Caco-2 (cell line): ENCODE results near the gene APC. TPM values are rescaled to one million over a fixed set of nuclear protein-coding genes. Genes with fewer than 3 reads are reported as not detected.
A peak's percentile ranks its signal among the peaks of the same experiment; 100 is the strongest.

Experiments used
- BruUV-seq: library from RNA; stranded (reverse); fragments of 400-500 nt; replicated peaks from 2 replicates; lab custom pipeline; 2021; lab: Mats Ljungman, UMichigan
- CTCF ChIA-PET: fragments of 300-600 bp; sonication (Branson Sonifier 250); formaldehyde crosslinking; loops from one replicate; lab custom pipeline; 2022; ENCODE audit warnings: antibody characterized with exemption; lab: Charles Lee
- POLR2A ChIA-PET: fragments of 300-600 bp; sonication (Branson Sonifier 250); formaldehyde crosslinking; loops from one replicate; lab custom pipeline; 2022; ENCODE audit warnings: antibody characterized with exemption; lab: Charles Lee
- DNase-seq, 2 experiments: peaks; one replicate each; pipeline versions ENCODE4 v3.0.0 to v3.0.0-alpha.2; 2020 to 2022
- H3K27me3 ChIP-seq: replicated peaks from 2 replicates; pipeline ENCODE4 v1.6.0; 2011; ENCODE audit warnings: low read length; ENCODE audit not compliant: control insufficient read depth, insufficient read depth
- H3K36me3 ChIP-seq: 2 replicates; pipeline ENCODE4 v1.5.1; 2011; ENCODE audit warnings: low read length; ENCODE audit not compliant: control insufficient read depth, insufficient read depth
- H3K4me1 ChIP-seq: fragments of 250-450 bp; sonication (Bioruptor Pico); 2 replicates; pipeline ENCODE4 v1.5.1; 2020; ENCODE audit warnings: mild to moderate bottlenecking
- H3K4me3 ChIP-seq: 2 replicates; pipeline ENCODE4 v1.5.1; 2011; ENCODE audit warnings: low read depth, mild to moderate bottlenecking, control low read depth, low read length
- H3K9me3 ChIP-seq: fragments of 250-450 bp; sonication (Bioruptor Pico); 2 replicates; pipeline ENCODE4 v1.5.1; 2020; ENCODE audit warnings: mild to moderate bottlenecking, moderate library complexity
- H3K27ac Mint-ChIP-seq: one replicate; pipeline ENCODE4 v1.8.0; 2022; ENCODE audit warnings: mixed read lengths; ENCODE audit not compliant: unreplicated experiment
- H3K27me3 Mint-ChIP-seq: one replicate; pipeline ENCODE4 v1.8.0; 2022; ENCODE audit warnings: mixed read lengths; ENCODE audit not compliant: insufficient read depth, unreplicated experiment
- H3K36me3 Mint-ChIP-seq: one replicate; pipeline ENCODE4 v1.8.0; 2022; ENCODE audit warnings: mild to moderate bottlenecking, mixed read lengths; ENCODE audit not compliant: insufficient read depth, unreplicated experiment
- H3K4me1 Mint-ChIP-seq: one replicate; pipeline ENCODE4 v1.8.0; 2022; ENCODE audit warnings: low read depth, mixed read lengths; ENCODE audit not compliant: unreplicated experiment
- H3K4me3 Mint-ChIP-seq: one replicate; pipeline ENCODE4 v1.8.0; 2022; ENCODE audit warnings: mild to moderate bottlenecking, moderate library complexity, mixed read lengths; ENCODE audit not compliant: unreplicated experiment
- H3K9me3 Mint-ChIP-seq: one replicate; pipeline ENCODE4 v1.8.0; 2022; ENCODE audit warnings: mixed read lengths; ENCODE audit not compliant: unreplicated experiment
- intact Hi-C: fragments of 100-400 bp; cut with micrococcal nuclease; formaldehyde crosslinking; loops from one replicate; pipeline ENCODE4 v1.10.0; 2022; ENCODE audit not compliant: unreplicated experiment
- total RNA-seq: library from RNA; stranded (reverse); gene quantifications from 2 replicates; pipeline ENCODE4 v1.2.3, GENCODE V29; 2022
- TF ChIP-seq, protein P1 (sequence below), 2 experiments: fragments of 200-600 bp in 1 of 2; IDR thresholded peaks; 1 replicate in 1 of 2; 2 replicates in 1 of 2; pipeline versions ENCODE4 v1.5.1 to v1.8.0; 2011 to 2022; ENCODE audit warnings: antibody characterized with exemption in 1 of 2, control low read depth in 1 of 2, inconsistent platforms in 1 of 2, low read depth in 1 of 2, low read length in 1 of 2, mild to moderate bottlenecking in 1 of 2, moderate library complexity in 1 of 2; ENCODE audit not compliant: insufficient read depth in 1 of 2, severe bottlenecking in 1 of 2, unreplicated experiment in 1 of 2

APC gene
- total RNA-seq, 1 experiment from 2014 or later = 28.6 TPM

DNA sequence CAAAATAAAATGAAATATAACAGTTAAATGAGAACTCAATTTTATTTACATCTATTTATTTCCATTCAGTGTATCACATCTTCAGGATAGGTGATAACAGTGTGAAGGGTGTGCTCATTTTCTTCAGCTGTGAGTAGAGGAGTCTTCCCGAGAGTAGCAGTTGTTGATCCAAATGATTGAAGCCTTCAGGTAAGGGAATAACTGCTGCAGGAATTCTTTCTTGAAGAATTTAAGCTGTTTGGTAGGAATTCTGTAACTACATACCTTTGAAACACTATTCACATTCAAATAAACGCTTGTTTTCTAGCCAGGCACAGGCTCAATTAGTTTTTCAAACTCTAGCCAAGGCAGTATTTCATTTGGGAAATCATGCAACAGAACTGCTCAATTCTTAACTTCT lies 138.7 kb downstream of the APC start:
- CTCF ChIA-PET = no interaction called here
- Histone ChIP-seq H3K4me1 (peaks cover 19% of the 10 kb centered on the region), H3K27me3 (no peaks in the 10 kb centered on the region), H3K4me3 (no peak overlapping the region), H3K9me3 (no peaks in the 10 kb centered on the region), H3K36me3 (no peaks in the 10 kb centered on the region)
- Mint-ChIP-seq H3K4me1 (peaks cover 18% of the 10 kb centered on the region), H3K27ac (no peak overlapping the region), H3K4me3 (no peak overlapping the region), H3K27me3 (no peaks in the 10 kb centered on the region), H3K9me3 (no peaks in the 10 kb centered on the region), H3K36me3 (peaks cover 51% of the 10 kb centered on the region)
- POLR2A ChIA-PET = no interaction called here
- BruUV-seq = no TSS peak
- intact Hi-C loops = no loop called here
- TF ChIP-seq, protein P1, sequence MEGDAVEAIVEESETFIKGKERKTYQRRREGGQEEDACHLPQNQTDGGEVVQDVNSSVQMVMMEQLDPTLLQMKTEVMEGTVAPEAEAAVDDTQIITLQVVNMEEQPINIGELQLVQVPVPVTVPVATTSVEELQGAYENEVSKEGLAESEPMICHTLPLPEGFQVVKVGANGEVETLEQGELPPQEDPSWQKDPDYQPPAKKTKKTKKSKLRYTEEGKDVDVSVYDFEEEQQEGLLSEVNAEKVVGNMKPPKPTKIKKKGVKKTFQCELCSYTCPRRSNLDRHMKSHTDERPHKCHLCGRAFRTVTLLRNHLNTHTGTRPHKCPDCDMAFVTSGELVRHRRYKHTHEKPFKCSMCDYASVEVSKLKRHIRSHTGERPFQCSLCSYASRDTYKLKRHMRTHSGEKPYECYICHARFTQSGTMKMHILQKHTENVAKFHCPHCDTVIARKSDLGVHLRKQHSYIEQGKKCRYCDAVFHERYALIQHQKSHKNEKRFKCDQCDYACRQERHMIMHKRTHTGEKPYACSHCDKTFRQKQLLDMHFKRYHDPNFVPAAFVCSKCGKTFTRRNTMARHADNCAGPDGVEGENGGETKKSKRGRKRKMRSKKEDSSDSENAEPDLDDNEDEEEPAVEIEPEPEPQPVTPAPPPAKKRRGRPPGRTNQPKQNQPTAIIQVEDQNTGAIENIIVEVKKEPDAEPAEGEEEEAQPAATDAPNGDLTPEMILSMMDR (IDR thresholded peaks at IDR 0.05; ENCODE audit: insufficient read depth in 1 of 2, low read depth in 1 of 2, low read length in 1 of 2, severe bottlenecking in 1 of 2, unreplicated experiment in 1 of 2) = no peak
- DNase-seq = no peak

DNA sequence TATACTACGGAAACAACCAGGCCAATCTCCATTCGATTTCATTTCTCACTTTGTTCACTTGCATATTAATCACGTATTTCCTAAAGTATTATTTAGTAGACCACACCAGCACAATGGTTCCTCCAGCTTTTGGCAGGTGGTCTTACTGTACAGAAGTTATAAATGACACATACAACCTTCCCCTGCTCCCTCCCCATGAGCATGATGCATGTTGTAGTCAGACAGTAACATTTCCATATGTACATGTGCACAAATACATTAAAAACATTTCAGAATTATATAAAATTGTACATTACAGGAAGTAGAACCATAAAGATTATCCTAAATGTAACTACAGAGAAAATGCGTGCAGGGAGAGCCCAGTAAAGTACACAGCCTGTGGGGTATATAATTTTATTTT lies 140.4 kb downstream of the APC start:
- TF ChIP-seq, protein P1 (IDR thresholded peaks at IDR 0.05; ENCODE audit: insufficient read depth in 1 of 2, low read depth in 1 of 2, low read length in 1 of 2, severe bottlenecking in 1 of 2, unreplicated experiment in 1 of 2) = no peak
- Mint-ChIP-seq H3K36me3 (peaks cover 43% of the 10 kb centered on the region), H3K4me3 (no peak overlapping the region), H3K9me3 (no peaks in the 10 kb centered on the region), H3K27me3 (no peaks in the 10 kb centered on the region), H3K4me1 (peaks cover 12% of the 10 kb centered on the region), H3K27ac (peak overlapping the region; percentile 30)
- no TSS peak for BruUV-seq
- Histone ChIP-seq H3K27me3 (no peaks in the 10 kb centered on the region), H3K4me3 (no peak overlapping the region), H3K36me3 (no peaks in the 10 kb centered on the region), H3K4me1 (peaks cover 19% of the 10 kb centered on the region), H3K9me3 (no peaks in the 10 kb centered on the region)
- DNase-seq = no peak
- ChIA-PET CTCF (no interaction called here), POLR2A (no interaction called here)
- intact Hi-C loops = no loop called here

DNA sequence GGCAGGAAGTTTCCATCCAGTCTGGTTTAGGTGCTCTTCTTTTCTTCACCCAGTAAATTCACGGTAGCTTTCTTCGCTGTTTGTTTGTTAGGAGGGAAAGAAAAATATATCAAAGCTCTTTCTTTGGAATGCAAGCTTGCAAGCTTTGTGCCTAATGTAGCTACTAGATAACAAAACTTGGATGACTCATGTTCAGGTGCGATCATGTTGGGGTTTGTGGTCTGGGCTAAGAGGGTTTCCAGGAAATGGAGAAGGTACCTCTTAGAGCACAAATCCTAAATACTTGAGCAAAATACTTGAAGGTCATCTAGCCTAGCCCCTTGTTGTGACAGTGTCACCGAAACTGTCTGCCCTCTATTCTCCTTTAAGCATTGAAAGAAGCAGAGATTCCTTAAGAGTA lies 141.1 kb downstream of the APC start:
- Histone ChIP-seq H3K9me3 (no peaks in the 10 kb centered on the region), H3K4me3 (no peak overlapping the region), H3K4me1 (peaks cover 19% of the 10 kb centered on the region), H3K27me3 (no peaks in the 10 kb centered on the region), H3K36me3 (no peaks in the 10 kb centered on the region)
- TF ChIP-seq, protein P1 (IDR thresholded peaks at IDR 0.05; ENCODE audit: insufficient read depth in 1 of 2, low read depth in 1 of 2, low read length in 1 of 2, severe bottlenecking in 1 of 2, unreplicated experiment in 1 of 2) = no peak
- peak in 1 of 2 experiments; percentile 7 for DNase-seq
- Mint-ChIP-seq H3K27ac (no peak overlapping the region), H3K36me3 (peaks cover 36% of the 10 kb centered on the region), H3K9me3 (no peaks in the 10 kb centered on the region), H3K27me3 (no peaks in the 10 kb centered on the region), H3K4me1 (peaks cover 12% of the 10 kb centered on the region), H3K4me3 (no peak overlapping the region)
- POLR2A ChIA-PET = no interaction called here
- CTCF ChIA-PET = no interaction called here
- no TSS peak for BruUV-seq
- intact Hi-C loops = no loop called here
